ENCODE results near the gene ASNS.
A peak's percentile ranks its signal among the peaks of the same experiment; 100 is the strongest.
"Not testable (repeated sequence)": the region's sequence is repeated elsewhere in the genome, so short reads cannot be mapped to it uniquely, and the experiment has no call there.

Gene ASNS, protein sequence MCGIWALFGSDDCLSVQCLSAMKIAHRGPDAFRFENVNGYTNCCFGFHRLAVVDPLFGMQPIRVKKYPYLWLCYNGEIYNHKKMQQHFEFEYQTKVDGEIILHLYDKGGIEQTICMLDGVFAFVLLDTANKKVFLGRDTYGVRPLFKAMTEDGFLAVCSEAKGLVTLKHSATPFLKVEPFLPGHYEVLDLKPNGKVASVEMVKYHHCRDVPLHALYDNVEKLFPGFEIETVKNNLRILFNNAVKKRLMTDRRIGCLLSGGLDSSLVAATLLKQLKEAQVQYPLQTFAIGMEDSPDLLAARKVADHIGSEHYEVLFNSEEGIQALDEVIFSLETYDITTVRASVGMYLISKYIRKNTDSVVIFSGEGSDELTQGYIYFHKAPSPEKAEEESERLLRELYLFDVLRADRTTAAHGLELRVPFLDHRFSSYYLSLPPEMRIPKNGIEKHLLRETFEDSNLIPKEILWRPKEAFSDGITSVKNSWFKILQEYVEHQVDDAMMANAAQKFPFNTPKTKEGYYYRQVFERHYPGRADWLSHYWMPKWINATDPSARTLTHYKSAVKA

DNA sequence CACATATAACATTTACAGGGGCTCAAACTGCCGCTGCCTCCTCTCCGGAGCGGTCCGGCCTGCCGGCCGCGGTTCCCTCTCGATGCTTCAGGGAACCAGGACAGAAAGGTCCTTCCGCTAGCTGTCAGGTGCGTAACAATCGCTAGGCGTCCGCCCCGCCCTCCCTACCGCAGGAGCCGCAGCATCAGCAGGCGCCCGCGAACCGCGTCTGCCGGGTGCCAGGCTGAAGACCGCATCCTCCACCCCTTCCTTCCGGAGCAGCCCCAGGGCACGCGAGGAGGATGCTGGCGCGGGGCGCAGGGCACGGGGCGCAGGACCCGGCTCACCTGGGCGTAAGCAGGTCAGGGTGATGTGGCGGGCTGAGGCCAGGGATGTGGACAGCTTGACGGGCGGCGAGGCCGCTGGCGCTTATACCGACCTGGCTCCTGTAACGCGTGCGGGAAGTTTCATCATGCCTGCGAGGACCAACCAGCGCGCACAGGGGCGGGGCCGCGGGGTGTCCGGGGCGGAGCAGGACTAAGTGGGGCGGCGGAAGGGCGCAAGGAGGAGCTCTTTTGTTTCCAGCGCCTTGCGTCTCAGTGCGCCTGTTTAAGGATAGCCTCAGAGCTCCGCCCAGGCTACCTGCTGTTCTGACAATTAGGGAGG, at the start of gene ASNS:
ASNS (minus strand) TSS at position 384 of the 645 bp plus-strand sequence. CDS start 3,252 bp downstream, outside the sequence.
- peak; percentile 96 for DNase-seq

DNA sequence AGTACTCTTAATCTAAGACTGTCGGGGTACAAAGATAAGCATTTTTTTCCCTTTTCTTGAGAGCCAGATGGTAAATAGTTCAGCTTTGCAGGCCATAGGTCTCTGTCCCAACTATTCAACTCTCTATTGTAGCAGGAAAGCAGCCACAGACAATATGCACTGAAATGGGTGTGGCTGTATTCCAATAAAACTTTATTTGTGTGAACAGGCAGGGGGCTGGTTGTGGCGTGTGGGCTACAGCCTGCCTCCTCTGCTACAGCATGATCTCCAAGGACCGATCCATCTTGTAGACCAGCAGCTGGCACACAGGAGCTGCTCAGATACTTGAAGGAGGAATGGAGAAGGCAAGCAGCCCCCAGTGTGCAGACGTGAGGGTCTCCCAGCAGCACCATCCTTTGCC, 49.0 kb upstream of the ASNS start:
- DNase-seq, result not testable (repeated sequence)

DNA sequence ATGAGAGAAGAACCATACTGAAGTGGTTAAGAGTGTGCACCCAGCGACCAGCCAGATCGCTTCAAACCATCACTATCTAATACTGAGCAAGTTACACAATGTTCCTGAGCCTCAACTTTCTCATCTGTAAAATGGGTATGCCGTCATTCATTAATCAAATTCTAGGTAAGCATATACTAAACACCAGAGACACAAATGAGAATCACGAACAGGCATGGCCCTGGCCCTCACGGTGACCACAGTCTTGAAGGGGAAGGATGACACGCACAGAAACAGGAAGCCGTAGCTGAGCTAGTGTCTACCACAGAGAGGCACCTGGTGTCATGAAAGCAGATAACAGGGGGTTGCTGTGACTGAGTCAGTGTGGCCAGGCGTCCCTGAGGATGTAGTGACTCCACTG, 43.1 kb upstream of the ASNS start:
- DNase-seq, result not testable (repeated sequence)

DNA sequence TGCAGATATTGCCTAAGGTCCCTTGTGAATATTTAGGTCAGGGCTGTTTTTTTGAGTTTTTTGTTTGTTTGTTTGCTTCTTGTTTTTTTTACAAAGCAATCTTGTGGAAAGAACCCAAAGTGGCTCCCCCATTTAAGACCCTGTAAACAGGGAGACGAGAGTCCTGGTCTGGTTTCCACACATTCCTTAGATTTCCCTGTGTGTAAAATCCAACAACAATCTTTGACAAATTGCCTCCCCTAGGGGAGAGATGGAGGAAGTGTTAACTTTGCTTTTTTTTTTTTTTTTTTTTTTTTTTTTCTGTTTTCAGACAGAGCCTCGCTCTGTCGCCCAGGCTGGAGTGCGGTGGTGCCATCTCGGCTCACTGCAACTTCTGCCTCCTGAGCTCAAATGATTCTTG, 40.1 kb upstream of the ASNS start:
- not testable (repeated sequence) for DNase-seq

DNA sequence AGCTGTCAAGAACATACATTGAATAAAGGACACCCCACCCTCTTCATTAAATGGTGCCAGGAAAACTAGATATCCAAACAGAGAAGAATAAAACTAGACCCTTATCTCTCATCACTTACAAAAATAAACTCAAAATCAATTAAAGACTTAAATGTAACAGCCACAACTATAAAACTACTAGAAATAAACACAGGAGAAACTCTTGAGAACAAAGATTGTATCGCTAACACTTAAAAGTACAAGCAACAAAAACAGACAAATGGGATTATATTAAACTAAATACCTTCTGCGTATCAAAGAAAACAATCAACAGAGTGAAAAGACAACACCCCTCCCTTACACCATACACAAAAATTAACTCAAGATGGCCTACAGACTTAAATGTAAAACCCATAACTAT, 24.7 kb upstream of the ASNS start:
- not testable (repeated sequence) for DNase-seq

DNA sequence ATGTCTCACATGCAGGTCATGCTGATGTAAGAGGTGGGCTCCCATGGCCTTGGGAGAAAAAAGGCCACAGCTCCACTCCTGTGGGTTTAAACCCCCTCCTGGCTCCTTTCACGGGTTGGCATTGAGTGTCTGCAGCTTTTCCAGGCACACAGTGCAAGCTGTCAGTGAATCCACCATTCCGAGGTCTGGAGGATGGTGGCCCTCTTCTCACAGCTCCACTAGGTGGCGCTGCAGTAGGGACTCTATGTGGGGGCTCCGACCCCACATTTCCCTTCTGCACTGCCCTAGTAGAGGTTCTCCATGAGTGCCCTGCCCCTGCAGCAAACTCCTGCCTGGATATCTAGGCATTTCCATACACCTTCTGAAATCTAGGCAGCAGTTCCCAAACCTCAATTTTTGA, 19.5 kb upstream of the ASNS start:
- not testable (repeated sequence) for DNase-seq

DNA sequence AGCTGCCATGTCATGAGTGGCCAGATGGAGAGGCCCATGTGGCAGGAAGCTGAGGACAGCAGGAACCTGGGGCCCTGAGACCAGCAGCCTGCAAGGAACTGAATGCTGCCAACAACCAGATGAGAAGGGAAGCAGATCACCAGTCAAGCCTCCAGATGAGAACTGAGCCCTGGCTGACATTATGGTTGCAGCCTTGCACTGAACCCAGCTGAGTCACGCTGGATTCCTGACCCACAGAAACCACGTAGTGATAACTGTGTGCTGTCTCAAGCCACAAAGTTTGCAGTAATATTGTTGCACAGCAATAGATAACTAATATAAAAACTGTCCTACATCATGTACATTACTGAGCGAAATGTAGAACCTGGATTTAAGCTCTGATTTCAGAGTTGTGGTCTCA, 7.3 kb upstream of the ASNS start:
- DNase-seq, result not testable (repeated sequence)

DNA sequence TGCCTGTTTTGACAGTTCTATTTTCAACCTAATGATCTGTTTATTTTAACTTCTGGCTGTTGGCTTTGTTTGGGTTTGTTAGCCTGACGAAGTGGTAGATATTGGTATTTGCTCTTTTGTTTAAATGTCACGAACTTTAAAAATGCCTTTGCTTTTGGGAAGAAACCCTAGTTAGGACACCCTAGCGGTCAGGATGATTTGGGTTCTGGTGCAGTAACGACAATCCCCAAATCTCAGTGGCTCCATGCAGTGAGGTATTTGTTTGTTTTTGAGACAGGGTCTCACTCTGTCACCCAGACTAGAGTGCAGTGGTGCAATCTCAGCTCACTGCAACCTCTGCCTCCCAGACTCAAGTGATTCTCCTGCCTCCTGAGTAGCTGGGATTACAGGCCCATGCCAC, 2.7 kb upstream of the ASNS start:
- not testable (repeated sequence) for DNase-seq

DNA sequence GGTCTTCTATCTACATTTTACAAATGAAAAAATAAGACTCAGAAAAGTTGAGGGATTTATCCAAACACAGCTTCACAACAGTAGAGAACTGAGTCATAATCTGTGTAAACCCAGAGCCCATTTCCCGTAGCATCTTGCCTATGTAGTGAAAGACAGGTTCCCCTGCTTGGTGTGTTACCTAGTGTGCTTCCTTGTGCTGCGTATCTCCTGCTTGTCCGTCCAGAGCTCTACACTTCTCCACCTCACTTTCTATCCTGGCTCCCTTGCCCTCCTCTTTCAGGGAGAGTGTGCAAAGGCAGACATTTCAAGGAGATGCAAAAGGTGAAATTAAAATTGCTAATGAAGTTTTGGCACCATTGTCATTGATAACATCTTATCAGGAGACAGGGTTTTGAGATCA, 1.4 kb upstream of the ASNS start:
- DNase-seq, result no peak

DNA sequence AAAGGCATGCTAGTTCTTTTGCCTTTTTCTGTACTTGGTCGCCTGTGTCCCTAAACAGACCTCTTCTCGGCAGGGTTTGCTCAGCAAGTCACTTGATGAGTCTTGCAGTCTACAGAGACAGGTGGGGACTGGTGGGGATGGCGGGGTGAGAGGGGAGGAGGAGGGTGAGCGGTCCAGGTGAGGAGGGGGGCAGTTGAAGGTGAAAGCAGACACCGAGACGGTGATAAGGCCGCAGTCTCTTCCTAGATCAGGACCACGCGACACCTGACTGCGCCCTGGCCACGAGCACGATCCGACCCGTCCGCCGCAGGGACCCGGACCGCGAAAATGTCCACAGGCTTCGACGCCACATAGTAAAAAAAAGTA, 566 bp downstream of the ASNS start:
- DNase-seq, result peak; percentile 44

DNA sequence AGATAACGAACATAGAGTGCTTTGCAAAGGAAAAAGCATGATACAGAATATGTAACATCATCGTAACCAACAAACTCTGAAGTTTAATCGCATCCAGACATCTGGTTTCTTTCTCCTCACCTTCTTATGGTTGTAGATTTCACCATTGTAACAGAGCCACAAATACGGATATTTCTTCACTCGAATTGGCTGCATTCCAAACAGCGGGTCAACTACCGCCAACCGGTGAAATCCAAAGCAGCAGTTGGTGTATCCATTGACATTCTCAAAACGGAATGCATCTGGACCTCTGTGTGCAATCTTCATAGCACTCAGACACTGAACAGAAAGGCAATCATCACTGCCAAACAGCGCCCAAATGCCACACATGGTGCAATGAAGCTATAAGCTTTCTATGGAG, 3.4 kb downstream of the ASNS start:
- DNase-seq, result no peak

DNA sequence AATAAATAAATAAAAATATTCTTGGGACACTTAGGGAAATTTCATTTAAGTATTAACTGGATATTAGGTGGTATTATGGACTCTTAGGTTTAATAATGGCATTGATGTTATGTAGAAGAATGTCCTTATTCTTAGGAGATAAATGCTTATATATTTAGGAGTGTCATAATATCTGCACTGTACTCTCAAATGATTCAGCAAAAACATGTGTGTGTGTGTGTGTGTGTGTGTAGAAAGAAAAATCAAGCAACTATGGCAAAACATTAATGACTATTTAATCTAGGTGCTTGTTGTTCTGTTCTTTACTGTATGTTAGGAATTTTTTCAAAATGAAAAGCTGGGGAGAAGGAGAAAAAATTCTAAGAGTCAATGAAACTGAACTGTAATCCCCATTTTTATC, 3.9 kb downstream of the ASNS start:
- no peak for DNase-seq

DNA sequence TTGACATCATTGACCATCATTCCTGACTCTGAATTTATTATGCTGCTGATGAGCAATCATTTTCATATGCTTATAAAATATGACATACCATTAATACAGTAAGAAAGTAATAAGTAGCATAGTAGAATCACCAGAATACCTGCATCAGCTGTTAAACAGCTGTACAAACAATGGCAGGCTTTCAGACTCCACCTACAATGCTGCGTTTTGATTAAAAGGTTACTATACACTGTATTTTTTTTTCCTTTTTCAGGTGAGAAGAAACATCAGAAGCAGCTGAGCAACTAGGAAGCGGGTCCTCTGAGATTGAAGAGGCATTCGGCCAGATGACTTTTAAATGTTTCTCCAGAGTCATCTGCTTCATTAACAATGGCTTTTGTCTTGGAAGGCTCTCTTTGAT, 7.1 kb downstream of the ASNS start:
- no peak for DNase-seq

DNA sequence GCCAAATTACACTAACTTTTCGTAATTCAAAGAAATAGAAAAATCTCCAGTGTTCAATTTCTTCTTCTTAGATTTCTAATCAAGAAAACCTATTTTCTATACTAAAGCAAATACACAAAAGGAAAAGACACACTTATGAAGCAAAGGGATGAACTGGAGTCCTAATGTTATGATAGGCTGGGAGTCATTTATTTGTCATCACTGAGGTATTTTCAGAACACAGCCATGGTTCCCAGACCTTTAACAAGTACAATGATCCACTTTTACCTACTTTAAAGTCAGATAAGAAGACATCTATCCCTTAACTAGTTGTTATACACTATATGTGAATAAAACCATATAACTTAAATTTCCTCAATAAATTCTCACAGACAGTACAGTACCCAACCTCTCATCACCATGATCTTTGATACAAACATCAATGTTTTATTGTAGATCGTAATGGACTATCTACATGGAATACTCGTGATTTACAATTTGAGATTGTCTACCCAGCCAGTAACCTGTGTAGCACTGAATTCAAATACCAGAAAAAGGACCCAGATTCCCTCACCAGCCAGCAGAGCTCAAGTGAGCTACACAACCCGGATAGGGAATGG, 12.5 kb downstream of the ASNS start:
- DNase-seq, result no peak

DNA sequence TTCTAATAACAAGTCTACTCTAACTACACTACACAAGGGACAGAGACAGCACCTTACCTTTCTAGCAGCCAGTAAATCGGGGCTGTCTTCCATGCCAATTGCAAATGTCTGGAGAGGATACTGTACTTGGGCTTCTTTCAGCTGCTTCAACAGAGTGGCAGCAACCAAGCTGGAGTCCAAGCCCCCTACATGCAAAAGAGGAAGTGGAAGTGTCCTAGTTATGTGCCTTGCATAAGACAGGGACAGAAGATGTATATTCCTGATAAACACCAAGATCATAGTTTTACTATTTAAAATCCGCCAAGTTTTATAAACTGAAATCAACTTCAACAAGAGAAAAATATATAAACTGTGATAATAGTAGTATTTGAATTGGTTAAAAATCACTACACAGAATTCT, 14.0 kb downstream of the ASNS start:
- DNase-seq, result no peak

DNA sequence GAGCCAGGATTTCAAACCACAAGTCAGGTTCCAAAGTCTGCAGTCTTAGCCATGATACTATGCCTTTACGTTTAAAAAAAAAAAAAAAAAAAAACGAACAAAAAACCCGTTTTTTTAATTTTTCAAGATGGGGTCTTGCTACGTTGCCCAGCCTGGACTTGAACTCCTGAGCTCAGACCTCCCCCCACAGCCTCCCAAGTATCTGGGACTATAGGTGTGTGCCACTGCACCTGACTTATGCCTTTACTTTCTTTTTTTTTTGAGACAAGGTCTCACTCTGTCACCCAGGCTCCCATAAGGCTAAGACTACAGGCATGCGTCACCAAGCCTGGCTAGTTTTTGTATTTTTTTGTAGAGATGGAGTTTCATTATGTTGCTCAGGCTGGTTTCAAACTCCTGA, 14.7 kb downstream of the ASNS start:
- DNase-seq, result no peak

DNA sequence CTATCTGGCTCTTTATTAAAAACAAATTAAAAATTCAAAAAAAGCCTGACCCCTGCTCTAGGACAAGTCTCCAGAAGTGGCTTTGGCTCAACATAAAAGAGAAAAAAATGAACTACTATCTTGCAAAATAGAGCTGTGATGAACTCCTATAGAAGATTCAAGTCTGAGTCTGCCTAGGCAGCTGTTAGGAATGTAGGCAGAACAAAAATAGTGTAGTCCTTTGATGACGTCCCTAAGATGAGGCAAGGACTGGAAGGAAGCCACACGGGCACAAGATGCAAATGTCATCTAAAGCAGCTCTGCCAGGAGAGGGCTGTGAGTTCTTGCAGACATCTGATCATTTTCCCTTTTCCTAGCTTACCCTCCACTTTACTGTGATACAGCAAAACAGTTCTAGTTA, 20.5 kb downstream of the ASNS start:
- DNase-seq, result no peak

DNA sequence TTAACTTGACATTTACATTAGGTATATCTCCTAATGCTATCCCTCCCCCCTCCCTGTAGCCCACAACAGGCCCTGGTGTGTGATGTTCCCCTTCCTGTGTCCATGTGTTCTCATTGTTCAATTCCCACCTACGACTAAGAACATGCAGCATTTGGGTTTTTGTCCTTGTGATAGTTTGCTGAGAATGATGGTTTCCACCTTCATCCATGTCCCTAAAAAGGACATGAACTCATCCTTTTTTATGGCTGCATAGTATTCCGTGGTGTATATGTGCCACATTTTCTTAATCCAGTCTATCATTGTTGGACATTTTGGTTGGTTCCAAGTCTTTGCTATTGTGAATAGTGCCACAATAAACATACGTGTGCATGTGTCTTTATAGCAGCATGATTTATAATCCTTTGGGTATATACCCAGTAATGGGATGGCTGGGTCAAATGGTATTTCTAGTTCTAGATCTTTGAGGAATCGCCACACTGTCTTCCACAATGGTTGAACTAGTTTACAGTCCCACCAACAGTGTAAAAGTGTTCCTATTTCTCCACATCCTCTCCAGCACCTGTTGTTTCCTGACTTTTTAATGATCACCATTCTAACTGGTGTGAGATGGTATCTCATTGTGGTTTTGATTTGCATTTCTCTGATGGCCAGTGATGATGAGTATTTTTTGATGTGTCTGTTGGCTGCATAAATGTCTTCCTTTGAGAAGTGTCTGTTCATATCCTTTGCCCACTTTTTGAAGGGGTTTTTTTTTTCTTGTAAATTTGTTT, 21.8 kb downstream of the ASNS start:
- DNase-seq, result not testable (repeated sequence)

DNA sequence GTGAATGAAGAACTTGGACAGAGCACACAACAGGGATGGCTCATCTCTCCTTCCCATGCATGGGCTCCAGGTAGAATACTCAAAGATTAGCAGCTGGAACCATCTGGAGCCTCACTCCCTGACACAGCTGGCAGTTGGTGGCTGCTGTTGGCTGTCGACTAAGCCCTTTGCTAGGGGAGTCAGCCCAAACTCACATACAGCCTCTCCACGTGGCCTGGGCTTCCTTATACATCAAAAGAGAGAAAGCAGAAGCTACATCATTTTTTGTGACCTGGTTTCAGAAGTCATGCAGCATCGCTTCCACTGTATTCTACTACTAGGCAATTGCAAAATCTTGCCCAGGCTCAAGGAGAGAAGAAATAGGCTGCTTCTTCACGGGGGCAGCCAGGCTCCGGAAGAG, 24.4 kb downstream of the ASNS start:
- no peak for DNase-seq

DNA sequence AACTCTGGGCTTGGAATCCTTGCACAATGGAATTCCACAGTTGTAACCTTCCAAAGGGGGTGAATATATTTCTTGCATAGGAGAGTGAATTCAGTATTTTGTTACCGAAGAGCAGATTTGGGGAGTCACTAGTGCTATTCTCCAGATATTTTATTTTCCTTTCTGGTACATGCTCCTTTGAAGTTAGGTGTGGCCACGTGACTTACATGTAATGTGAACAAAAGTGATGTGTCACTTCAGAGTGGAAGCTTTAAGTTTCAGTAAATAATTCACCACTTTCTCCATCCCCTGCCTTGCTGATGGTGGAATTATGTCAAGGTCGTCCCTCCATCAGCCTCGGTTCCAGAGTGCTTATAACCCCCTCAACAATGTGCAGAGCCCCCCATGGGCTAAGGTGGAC, 25.3 kb downstream of the ASNS start:
- DNase-seq, result no peak

DNA sequence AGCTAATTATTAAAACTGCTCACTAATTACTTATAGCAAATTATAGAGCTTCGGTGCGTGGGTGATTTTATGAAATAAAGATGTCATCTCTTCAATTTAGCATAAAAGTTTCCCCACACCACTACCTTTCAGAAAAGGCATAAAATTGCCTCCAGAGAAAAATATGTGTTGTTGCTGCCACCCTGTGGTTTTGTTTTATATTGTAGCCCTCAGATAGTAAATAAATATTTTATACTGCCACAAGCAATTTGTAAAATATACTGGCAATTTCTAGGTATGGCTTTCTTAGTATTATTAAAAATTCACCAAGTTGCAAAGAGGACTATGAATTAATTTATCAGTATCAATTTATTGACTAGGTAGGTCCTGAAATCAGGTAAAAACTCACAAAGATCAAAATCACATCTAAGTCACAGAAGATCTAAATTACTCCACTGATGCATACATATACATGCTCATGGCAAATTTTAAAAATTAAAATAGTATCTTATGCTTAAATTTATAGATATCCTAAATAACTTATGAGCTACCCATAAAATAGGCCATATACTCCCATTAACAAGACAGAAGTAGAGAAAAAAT, 26.5 kb downstream of the ASNS start:
- DNase-seq, result peak; percentile 31

DNA sequence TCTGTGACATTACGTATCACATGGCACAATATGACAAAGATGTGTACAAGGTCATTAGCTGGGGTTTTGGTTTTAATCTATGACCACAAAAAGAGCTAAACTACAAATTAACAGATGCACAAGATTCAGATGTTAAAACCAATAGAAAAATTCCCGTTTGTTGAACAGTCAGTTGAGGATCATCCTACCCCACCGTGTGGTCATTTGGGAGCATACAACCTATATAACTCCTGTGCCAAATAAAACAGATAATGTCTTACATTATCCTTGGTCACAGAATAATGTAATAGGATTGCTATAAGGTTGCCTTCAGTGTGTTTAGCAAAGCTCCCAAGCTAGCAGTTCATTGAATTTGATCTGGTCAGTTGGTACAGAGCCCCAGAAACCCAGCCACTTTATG, 28.2 kb downstream of the ASNS start:
- DNase-seq, result no peak

Data from NCI-H345 (cell line).